GM12801 (cell line): Measurements from ENCODE around the gene CBFB.

Experiments used
- TF ChIP-seq, protein P1 (sequence below): IDR thresholded peaks from one replicate; pipeline ENCODE4 v1.5.1; 2011; ENCODE audit warnings: control low read depth; ENCODE audit not compliant: insufficient read length; ENCODE audit errors: extremely low read depth

The CBFB gene

DNA sequence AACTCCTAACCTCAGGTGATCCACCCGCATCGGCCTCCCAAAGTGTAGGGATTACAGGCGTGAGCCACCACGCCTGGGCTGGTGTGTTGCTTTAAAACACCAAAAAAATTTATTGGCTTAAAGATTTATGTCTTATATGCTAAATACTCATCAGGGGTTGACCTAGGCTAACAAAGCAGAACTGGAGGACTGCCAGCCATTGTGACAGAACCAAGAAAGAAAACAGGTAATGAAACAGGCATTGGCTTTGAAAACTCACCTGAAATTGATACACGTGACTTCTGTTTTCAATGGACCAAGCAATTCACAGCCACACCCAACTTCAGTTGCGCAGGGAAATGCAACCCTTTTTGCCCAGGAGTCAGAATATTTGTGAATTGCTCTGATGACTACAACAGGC lies 75.9 kb downstream of the CBFB start:
- TF ChIP-seq, protein P1, sequence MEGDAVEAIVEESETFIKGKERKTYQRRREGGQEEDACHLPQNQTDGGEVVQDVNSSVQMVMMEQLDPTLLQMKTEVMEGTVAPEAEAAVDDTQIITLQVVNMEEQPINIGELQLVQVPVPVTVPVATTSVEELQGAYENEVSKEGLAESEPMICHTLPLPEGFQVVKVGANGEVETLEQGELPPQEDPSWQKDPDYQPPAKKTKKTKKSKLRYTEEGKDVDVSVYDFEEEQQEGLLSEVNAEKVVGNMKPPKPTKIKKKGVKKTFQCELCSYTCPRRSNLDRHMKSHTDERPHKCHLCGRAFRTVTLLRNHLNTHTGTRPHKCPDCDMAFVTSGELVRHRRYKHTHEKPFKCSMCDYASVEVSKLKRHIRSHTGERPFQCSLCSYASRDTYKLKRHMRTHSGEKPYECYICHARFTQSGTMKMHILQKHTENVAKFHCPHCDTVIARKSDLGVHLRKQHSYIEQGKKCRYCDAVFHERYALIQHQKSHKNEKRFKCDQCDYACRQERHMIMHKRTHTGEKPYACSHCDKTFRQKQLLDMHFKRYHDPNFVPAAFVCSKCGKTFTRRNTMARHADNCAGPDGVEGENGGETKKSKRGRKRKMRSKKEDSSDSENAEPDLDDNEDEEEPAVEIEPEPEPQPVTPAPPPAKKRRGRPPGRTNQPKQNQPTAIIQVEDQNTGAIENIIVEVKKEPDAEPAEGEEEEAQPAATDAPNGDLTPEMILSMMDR: no peak

DNA sequence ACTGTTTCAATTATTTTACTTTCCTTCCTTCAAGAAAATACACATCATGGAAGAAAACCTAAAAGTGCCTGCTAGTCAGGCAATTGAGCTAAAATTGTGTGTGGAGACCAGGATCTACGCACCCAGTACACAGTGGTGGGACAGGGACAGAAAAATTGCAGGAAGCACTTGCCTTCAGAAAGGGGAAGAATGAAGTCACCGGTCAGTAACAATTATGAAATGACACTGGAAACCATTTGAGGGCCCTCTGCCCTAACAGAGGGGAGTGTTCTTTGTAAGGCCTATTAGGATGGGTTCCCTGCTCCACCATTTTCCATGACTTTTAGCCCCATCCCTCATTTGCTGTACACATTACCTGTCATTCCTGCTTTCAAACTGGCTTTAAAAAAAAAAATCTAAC lies 76.3 kb downstream of the CBFB start:
- TF ChIP-seq, protein P1: no peak

DNA sequence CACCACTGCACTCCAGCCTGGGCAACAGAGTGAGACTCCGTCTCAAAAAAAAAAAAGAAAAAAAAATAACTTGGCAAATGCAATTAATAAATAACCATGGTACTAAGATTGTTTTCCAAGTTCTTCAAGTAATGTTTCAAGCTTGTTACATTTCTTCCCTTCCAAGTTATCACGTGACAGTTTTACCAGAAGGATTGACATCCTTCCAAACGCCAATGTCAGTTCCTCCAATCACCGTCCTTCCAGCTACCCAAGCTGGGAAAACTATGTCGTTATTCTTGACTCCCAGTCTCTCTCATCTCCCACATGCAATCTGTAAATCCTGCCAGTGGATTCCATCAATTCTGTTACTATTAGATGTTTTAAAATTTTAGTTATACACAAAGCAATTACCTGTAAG lies 76.9 kb downstream of the CBFB start:
- TF ChIP-seq, protein P1: no peak

DNA sequence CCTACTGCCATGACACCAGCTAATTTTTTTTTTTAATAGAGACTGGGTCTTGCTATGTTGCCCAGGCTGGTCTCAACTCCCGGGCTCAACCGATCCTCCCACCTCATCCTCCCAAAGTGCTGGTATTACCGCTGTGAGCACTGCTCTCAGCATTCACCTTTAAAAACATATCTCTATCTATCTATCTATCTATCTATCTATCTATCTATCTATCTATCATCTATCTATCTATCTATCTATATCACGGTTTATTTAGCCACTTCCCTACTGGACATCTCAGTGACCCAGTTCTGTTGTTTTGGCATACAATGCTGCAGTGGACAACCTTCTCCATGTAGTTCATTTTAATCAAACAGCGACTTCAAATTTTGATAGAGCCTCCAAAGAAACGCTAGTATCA lies 79.5 kb downstream of the CBFB start:
- TF ChIP-seq, protein P1: no peak

DNA sequence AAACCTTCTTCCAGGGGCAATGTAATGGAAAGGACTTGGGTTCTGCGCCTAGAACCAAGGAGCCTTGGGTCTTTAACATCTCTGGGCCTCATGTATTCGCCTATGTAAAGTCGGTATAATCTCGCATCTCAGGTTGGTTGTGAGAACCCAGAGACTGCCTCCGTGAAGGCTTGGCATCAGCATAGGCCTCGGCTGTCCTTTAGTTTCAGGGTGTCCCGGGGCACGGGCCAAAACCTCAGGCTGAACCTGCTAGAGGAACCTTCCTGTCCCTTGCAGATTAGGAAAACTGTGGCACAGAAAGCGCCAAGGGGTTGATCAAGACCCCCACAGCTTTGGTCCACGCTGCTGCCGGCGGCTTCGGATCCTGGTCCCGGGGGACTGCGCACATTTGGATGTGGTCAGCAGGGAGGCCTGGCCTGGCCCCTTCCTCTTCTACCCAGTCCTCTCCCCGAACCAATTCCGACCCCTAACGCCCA lies 80.0 kb downstream of the CBFB start:
- TF ChIP-seq, protein P1: no peak

DNA sequence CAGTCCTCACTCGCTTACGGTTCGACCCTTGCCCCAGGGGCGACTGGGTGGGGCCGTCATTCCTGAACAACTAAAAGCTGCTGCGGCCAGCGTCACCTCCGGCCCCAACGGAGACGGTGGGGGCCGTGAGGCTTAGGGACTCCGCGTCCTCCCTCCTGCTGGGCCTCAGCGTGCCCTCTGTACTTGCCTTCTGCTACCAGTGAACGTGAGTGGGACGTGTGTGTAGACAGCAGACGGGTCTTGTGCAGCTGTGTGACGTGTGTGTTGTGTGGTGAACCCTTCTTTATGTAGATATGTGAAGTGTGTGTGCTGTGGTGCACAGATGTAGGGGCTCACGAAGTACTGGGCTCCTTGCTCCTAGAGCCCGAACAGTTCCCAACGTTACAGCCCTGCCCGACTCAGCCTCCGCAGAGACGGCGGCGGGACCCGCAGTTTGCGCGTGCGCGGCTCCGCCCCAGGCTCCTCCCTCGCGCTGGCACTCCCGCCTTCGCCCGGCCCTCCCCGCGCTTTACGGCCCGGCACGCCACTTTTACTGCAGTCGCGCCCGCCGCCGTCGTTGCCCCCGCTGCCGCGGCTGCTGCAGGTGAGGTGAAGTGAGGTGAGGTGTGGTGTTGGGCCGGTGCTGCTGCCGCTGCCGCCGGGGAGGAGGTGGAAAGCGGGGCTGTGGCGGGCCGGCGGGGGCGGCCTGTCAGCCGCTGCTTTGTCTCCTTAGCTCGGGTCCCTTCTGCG lies 80.6 kb downstream of the CBFB start, which contains the start of gene PHAF1:
Gene PHAF1 (plus strand): TSS at position 535 of the 729 bp plus-strand sequence. CDS start 235 bp downstream, outside the sequence.
- TF ChIP-seq, protein P1: no peak

DNA sequence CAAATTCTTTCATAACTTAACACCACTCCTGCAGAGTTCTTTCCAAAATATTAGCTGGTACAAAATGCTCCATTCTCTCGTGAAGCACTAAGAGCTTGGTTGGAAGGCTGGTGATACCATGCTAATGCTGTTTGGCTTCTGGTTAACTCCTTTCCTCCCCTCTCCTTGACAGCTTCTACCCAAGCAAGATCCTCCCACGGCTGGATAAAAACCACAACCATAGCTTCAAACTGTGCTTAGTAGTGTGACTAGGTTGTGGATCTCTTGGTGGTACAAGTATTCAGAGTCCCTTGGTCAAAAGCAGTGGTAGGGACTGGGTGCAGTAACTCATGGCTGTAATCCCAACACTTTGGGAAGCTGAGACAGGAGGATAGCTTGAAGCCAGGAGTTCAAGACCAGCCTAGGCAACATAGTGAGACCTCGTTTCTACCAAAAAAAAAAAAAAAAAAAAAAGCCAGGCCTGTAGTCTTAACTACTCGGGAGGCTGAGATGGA lies 83.0 kb downstream of the CBFB start:
- TF ChIP-seq, protein P1: no peak
